Measurements from ENCODE around the gene IFIT1.

IFIT1 gene

DNA sequence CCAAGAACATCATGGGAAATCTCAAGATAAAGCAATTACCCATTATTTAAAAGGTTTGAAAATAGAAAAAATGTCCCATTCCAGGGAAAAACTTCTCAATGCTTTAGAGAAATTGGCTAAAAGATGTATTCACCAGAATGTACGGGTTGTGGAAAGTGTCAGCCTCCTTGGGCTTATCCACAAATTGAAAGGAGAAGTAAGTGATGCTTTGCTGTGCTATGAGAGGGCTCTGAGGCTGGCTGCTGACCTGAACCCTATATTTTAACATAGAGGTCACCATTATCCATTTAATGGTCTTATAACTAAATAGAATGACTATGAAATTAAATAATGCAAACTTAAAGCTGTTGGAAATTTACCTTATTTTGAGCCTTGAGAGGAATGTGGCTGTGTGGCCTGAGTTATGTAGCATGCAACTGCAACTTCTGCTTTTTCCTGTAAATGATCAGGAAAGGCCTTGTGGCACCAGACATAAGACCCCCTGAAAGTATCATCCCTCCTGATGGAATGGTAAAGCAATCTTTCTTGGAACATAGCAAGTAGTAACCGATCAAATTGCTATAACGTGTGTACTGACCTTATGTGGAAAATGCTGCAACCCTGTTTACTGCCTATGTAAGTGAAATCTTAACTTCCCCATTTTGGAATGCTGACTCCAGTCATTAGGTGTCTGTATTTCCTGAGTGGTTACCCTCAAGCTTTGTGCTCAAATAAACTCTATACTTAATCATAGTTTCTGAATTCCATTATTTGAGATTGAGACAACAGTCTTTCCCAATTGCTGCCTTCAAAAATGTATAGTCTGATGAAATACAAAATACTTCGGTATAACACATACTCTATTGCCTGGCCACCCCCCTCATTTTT is 7.7 kb upstream of the IFIT1 start:
- TF ChIP-seq GLIS3 (CRISPR knock-in tag; IDR thresholded peaks at IDR 0.05): no peak
- no peak for TF ChIP-seq ZNF8 (CRISPR knock-in tag; IDR thresholded peaks at IDR 0.05)
- TF ChIP-seq OSR1 (CRISPR knock-in tag; IDR thresholded peaks at IDR 0.05): no peak
- TF ChIP-seq ZC3H10 (CRISPR knock-in tag; IDR thresholded peaks at IDR 0.05): no peak
- no peak for TF ChIP-seq CSRNP3 (CRISPR knock-in tag; IDR thresholded peaks at IDR 0.05)
- TF ChIP-seq ZFP3 (CRISPR knock-in tag; IDR thresholded peaks at IDR 0.05): no peak
- no peak for TF ChIP-seq SNAI2 (CRISPR knock-in tag; IDR thresholded peaks at IDR 0.05)
- no peak for TF ChIP-seq POU6F1 (CRISPR knock-in tag; IDR thresholded peaks at IDR 0.05; ENCODE audit: borderline replicate concordance, low read depth)
- TF ChIP-seq RARB (CRISPR knock-in tag; IDR thresholded peaks at IDR 0.05): no peak
- no peak for TF ChIP-seq CSDC2 (CRISPR knock-in tag; IDR thresholded peaks at IDR 0.05)
- TF ChIP-seq PPARA (CRISPR knock-in tag; IDR thresholded peaks at IDR 0.05; ENCODE audit: borderline replicate concordance): no peak
- ATAC-seq: no peak

DNA sequence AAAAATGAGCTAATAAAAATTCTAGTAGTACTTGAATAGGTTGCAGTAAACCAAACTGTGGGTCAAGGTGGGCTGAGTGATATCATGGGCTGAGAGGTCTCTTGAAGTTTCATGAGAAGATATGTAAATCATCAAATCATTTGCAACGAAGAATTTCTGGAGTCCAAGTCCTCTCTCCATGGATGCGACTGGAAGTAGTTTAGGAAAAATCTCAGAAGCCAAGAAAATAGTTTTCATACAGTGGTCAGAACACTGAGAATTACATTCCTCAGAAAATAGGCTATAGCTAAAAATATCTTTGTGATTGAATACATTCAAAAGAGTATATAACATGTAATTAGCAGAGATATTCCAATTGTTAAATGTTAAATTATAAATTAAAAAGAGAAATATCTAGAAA is 3.6 kb upstream of the IFIT1 start:
- no peak for ATAC-seq
- TF ChIP-seq ISL1 (CRISPR knock-in tag; IDR thresholded peaks at IDR 0.05) (no peak), PATZ1 (CRISPR knock-in tag; IDR thresholded peaks at IDR 0.05; ENCODE audit: borderline replicate concordance) (no peak), PPARA (CRISPR knock-in tag; IDR thresholded peaks at IDR 0.05; ENCODE audit: borderline replicate concordance) (no peak), POU6F1 (CRISPR knock-in tag; IDR thresholded peaks at IDR 0.05; ENCODE audit: borderline replicate concordance, low read depth) (no peak), BACH2 (CRISPR knock-in tag; IDR thresholded peaks at IDR 0.05; ENCODE audit: borderline replicate concordance) (no peak), ARNTL (CRISPR knock-in tag; IDR thresholded peaks at IDR 0.05; ENCODE audit: borderline replicate concordance, low read depth) (no peak), ZNF8 (CRISPR knock-in tag; IDR thresholded peaks at IDR 0.05) (no peak), ESRRG (CRISPR knock-in tag; IDR thresholded peaks at IDR 0.05) (no peak), OSR1 (CRISPR knock-in tag; IDR thresholded peaks at IDR 0.05) (no peak)

DNA sequence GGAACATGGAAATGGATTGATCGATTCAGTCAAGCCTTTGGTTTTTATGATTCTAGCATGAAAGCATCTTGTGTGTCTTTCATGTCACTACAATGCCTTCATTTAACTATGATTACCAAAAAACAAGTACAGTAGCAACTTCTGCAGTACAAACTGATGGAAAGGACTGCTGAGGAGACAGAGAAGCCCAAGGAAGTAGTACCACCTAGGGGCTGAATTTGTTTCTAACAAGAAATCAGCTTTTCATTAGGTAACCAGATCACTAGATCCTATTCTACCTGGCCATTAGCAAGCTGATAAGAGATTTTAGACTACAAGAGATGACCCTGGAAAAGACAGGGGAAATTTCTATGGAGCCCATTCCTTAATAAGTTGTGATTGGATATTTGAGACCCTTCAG is 3.2 kb upstream of the IFIT1 start:
- ATAC-seq: peak; percentile 44
- TF ChIP-seq CSDC2 (CRISPR knock-in tag; IDR thresholded peaks at IDR 0.05) (no peak), OSR1 (CRISPR knock-in tag; IDR thresholded peaks at IDR 0.05) (no peak), ZNF565 (CRISPR knock-in tag; conservative IDR thresholded peaks at IDR 0.05; ENCODE audit: low read depth) (no peak), PATZ1 (CRISPR knock-in tag; IDR thresholded peaks at IDR 0.05; ENCODE audit: borderline replicate concordance) (no peak), ARNTL (CRISPR knock-in tag; IDR thresholded peaks at IDR 0.05; ENCODE audit: borderline replicate concordance, low read depth) (no peak), CSRNP3 (CRISPR knock-in tag; IDR thresholded peaks at IDR 0.05) (no peak), TCF4 (CRISPR knock-in tag; IDR thresholded peaks at IDR 0.05; ENCODE audit: borderline replicate concordance) (no peak), ESRRG (CRISPR knock-in tag; IDR thresholded peaks at IDR 0.05) (no peak), ZFP3 (CRISPR knock-in tag; IDR thresholded peaks at IDR 0.05) (no peak), SNAI2 (CRISPR knock-in tag; IDR thresholded peaks at IDR 0.05) (no peak), ZFP30 (CRISPR knock-in tag; IDR thresholded peaks at IDR 0.05) (no peak), ISL1 (CRISPR knock-in tag; IDR thresholded peaks at IDR 0.05) (no peak)

Measured in SK-N-SH treated with all-trans-retinoic acid at 6 μM for 48 hours (cell line).